Endometrial microvascular endothelial cells (primary cell): Measurements from ENCODE around the gene RALGAPA2. TPM values are rescaled to one million over a fixed set of nuclear protein-coding genes. Genes with fewer than 3 reads are reported as not detected.

Source experiments
- in situ Hi-C: cut with HindIII; loops from 2 replicates; pipeline ENCODE4 v1.10.0; 2017; ENCODE audit warnings: low sequenced_read_pairs, low pct_unique_long_range_greater_than_20kb; ENCODE audit errors: inconsistent ontology term
- total RNA-seq: library from RNA; depleted of rRNA; stranded (reverse); fragments of >200 nt; gene quantifications from one replicate; pipeline ENCODE4 v1.2.3, GENCODE V29; 2015; ENCODE audit errors: inconsistent ontology term

The RALGAPA2 gene
- total RNA-seq, 1 donor from 2014 or later: 35.3 TPM

- in situ Hi-C loops: no loop called here
Observed at GRCh38 chr20:20343932-20344331, 368.5 kb downstream of the RALGAPA2 start.
